Neuronal stem cell (in vitro differentiated cells): ENCODE data around the gene TTLL8.

ENCODE experiments used
- DNase-seq: peaks from one replicate; pipeline ENCODE4 v3.0.0-alpha.2; 2013; ENCODE audit warnings: low spot score
- H2AFZ ChIP-seq: one replicate; pipeline ENCODE4 v1.6.1; 2013; ENCODE audit warnings: mild to moderate bottlenecking, low read length, inconsistent platforms
- H2AK5ac ChIP-seq: 2 replicates; pipeline ENCODE4 v1.6.1; 2013; ENCODE audit warnings: low read depth, mild to moderate bottlenecking, inconsistent platforms, low read length, moderate library complexity, mixed read lengths
- H2BK120ac ChIP-seq: 2 replicates; pipeline ENCODE4 v1.6.1; 2013; ENCODE audit warnings: low read depth, mild to moderate bottlenecking, inconsistent platforms, low read length, moderate library complexity, mixed read lengths
- H2BK12ac ChIP-seq: one replicate; pipeline ENCODE4 v1.6.1; 2013; ENCODE audit warnings: low read length, inconsistent platforms
- H2BK15ac ChIP-seq: 2 replicates; pipeline ENCODE4 v1.6.1; 2013; ENCODE audit warnings: mild to moderate bottlenecking, low read length, inconsistent platforms, mixed read lengths
- H2BK5ac ChIP-seq: one replicate; pipeline ENCODE4 v1.6.1; 2013; ENCODE audit warnings: inconsistent platforms, mild to moderate bottlenecking, low read length, moderate library complexity
- H3K14ac ChIP-seq: one replicate; pipeline ENCODE4 v1.6.1; 2013; ENCODE audit warnings: low read length, inconsistent platforms
- H3K18ac ChIP-seq: 2 replicates; pipeline ENCODE4 v1.6.1; 2013; ENCODE audit warnings: low read length, inconsistent platforms
- H3K23ac ChIP-seq: 2 replicates; pipeline ENCODE4 v1.6.1; 2013; ENCODE audit warnings: low read depth, mild to moderate bottlenecking, mixed read lengths, low read length, inconsistent platforms; ENCODE audit not compliant: poor library complexity
- H3K27ac ChIP-seq: replicated peaks from 3 replicates; pipeline ENCODE4 v1.5.1; 2013; ENCODE audit warnings: low read length, inconsistent platforms
- H3K27me3 ChIP-seq, 3 experiments: 2 replicates each; pipeline ENCODE4 v1.6.1; 2013; ENCODE audit warnings: low read length in 3 of 3, mild to moderate bottlenecking in 2 of 3, inconsistent platforms in 1 of 3, low read depth in 1 of 3, mixed read lengths in 1 of 3, moderate library complexity in 1 of 3; ENCODE audit not compliant: control insufficient read depth in 3 of 3, insufficient read depth in 3 of 3
- H3K36me3 ChIP-seq, 2 donors: replicated peaks in 1 of 2; 2 replicates each; pipeline ENCODE4 v1.6.1; 2013; ENCODE audit warnings: low read length in 2 of 2; ENCODE audit not compliant: control insufficient read depth in 2 of 2, insufficient read depth in 2 of 2
- H3K4ac ChIP-seq: 2 replicates; pipeline ENCODE4 v1.6.1; 2013; ENCODE audit warnings: inconsistent platforms, mild to moderate bottlenecking, low read length, moderate library complexity
- H3K4me1 ChIP-seq, 2 donors: 1 replicate in 1 of 2; 2 replicates in 1 of 2; pipeline ENCODE4 v1.6.1; 2013; ENCODE audit warnings: low read length in 2 of 2, low read depth in 1 of 2; ENCODE audit not compliant: control insufficient read depth in 2 of 2, insufficient read depth in 1 of 2
- H3K4me2 ChIP-seq: one replicate; pipeline ENCODE4 v1.6.1; 2013; ENCODE audit warnings: mild to moderate bottlenecking, low read length, inconsistent platforms; ENCODE audit not compliant: insufficient read depth, poor library complexity, severe bottlenecking
- H3K4me3 ChIP-seq, 2 donors: 2 replicates each; pipeline ENCODE4 v1.5.1; 2013; ENCODE audit warnings: low read length in 2 of 2, mild to moderate bottlenecking in 2 of 2, inconsistent platforms in 1 of 2, moderate library complexity in 1 of 2
- H3K79me1 ChIP-seq: one replicate; pipeline ENCODE4 v1.6.1; 2013; ENCODE audit warnings: low read depth, mild to moderate bottlenecking, inconsistent platforms, low read length, moderate library complexity
- H3K9ac ChIP-seq: one replicate; pipeline ENCODE4 v1.6.1; 2013; ENCODE audit warnings: mild to moderate bottlenecking, low read depth, low read length, inconsistent platforms; ENCODE audit not compliant: poor library complexity
- H3K9me3 ChIP-seq, 2 donors: replicated peaks in 1 of 2; 2 replicates each; pipeline versions ENCODE3 to v1.6.1; 2013; ENCODE audit warnings: low read length in 2 of 2, mild to moderate bottlenecking in 2 of 2, inconsistent platforms in 1 of 2, low read depth in 1 of 2, mixed read lengths in 1 of 2, moderate library complexity in 1 of 2; ENCODE audit not compliant: control insufficient read depth in 2 of 2, insufficient read depth in 1 of 2
- H4K8ac ChIP-seq: one replicate; pipeline ENCODE4 v1.6.1; 2013; ENCODE audit warnings: low read depth, mild to moderate bottlenecking, inconsistent platforms, low read length, moderate library complexity
- H4K91ac ChIP-seq: one replicate; pipeline ENCODE4 v1.6.1; 2013; ENCODE audit warnings: low read length, low read depth, mild to moderate bottlenecking, inconsistent platforms; ENCODE audit not compliant: poor library complexity
- WGBS, 2 donors: extraction: QIAGEN DNeasy Blood & Tissue Kit; methylation state at CpG; one replicate each; pipeline ENCODE4 v1.1.7; 2013; ENCODE audit warnings: missing lambda C conversion rate in 2 of 2, mixed read lengths in 1 of 2; ENCODE audit not compliant: insufficient read length in 2 of 2, insufficient replicate concordance in 1 of 2; ENCODE audit errors: extremely low coverage in 2 of 2; 5-methylcytosine and 5-hydroxymethylcytosine counted together

The TTLL8 gene

GRCh38 chr22:50080077-50080465 lies 22.0 kb upstream of the TTLL8 start:
- Histone ChIP-seq H4K91ac (peak overlapping the region; percentile 14), H2BK5ac (no peak overlapping the region), H3K27me3 (no peaks in the 10 kb centered on the region), H2BK15ac (no peak overlapping the region), H3K4me1 (peaks cover 9 to 13% of the 10 kb centered on the region in 2 donors), H2BK120ac (no peak overlapping the region), H3K79me1 (no peaks in the 10 kb centered on the region), H3K9me3 (no peaks in the 10 kb centered on the region), H2AK5ac (no peak overlapping the region), H3K14ac (no peak overlapping the region), H3K36me3 (no peaks in the 10 kb centered on the region), H3K4ac (no peak overlapping the region), H3K18ac (peak overlapping the region; percentile 53), H3K9ac (no peak overlapping the region), H3K4me3 (no peak overlapping the region), H2AFZ (no peak overlapping the region), H4K8ac (no peak overlapping the region), H3K27ac (no peak overlapping the region), H2BK12ac (no peak overlapping the region), H3K4me2 (no peak overlapping the region), H3K23ac (peak overlapping the region; percentile 29)
- no CpG with 5 or more reads among the region's 13 CpGs for WGBS, 2 donors
- no peak for DNase-seq

- no peak overlapping the region for H3K27ac ChIP-seq
- no peak overlapping the region for H2BK15ac ChIP-seq
- no peak overlapping the region for H4K8ac ChIP-seq
- H2AK5ac ChIP-seq = no peak overlapping the region
- no peak for DNase-seq
- no peaks in the 10 kb centered on the region for H3K27me3 ChIP-seq
- H3K9me3 ChIP-seq = no peaks in the 10 kb centered on the region
- no CpG with 5 or more reads among the region's 9 CpGs for WGBS, 2 donors
- peaks cover 6 to 17% of the 10 kb centered on the region in 2 donors for H3K4me1 ChIP-seq
- H2AFZ ChIP-seq = no peak overlapping the region
- no peaks in the 10 kb centered on the region for H3K36me3 ChIP-seq
- H3K4me3 ChIP-seq = no peak overlapping the region
- H3K9ac ChIP-seq = no peak overlapping the region
- no peak overlapping the region for H2BK5ac ChIP-seq
- H3K14ac ChIP-seq = no peak overlapping the region
- H3K4me2 ChIP-seq = no peak overlapping the region
- no peak overlapping the region for H3K4ac ChIP-seq
- no peak overlapping the region for H2BK12ac ChIP-seq
- no peak overlapping the region for H2BK120ac ChIP-seq
- H3K18ac ChIP-seq = no peak overlapping the region
- H3K23ac ChIP-seq = no peak overlapping the region
- H4K91ac ChIP-seq = no peak overlapping the region
- no peaks in the 10 kb centered on the region for H3K79me1 ChIP-seq
These were observed 20.7 kb upstream of the TTLL8 start for GRCh38 chr22:50078761-50079160.

- Histone ChIP-seq H3K79me1 (no peaks in the 10 kb centered on the region), H2BK5ac (no peak overlapping the region), H3K9ac (no peak overlapping the region), H2BK12ac (no peak overlapping the region), H4K91ac (no peak overlapping the region), H3K27ac (no peak overlapping the region), H3K4me1 (peaks cover 6 to 17% of the 10 kb centered on the region in 2 donors), H3K14ac (no peak overlapping the region), H3K4me3 (no peak overlapping the region), H3K4ac (no peak overlapping the region), H3K9me3 (no peaks in the 10 kb centered on the region), H2BK120ac (no peak overlapping the region), H3K4me2 (no peak overlapping the region), H3K36me3 (no peaks in the 10 kb centered on the region), H2AFZ (no peak overlapping the region), H4K8ac (no peak overlapping the region), H3K27me3 (no peaks in the 10 kb centered on the region), H2BK15ac (no peak overlapping the region), H3K23ac (no peak overlapping the region), H2AK5ac (no peak overlapping the region), H3K18ac (no peak overlapping the region)
- no CpG with 5 or more reads among the region's 13 CpGs for WGBS, 2 donors
- no peak for DNase-seq
These were observed 20.1 kb upstream of the TTLL8 start for GRCh38 chr22:50078246-50078645.

- DNase-seq = no peak
- Histone ChIP-seq H2BK120ac (no peak overlapping the region), H3K14ac (no peak overlapping the region), H3K4me1 (peaks cover 6 to 17% of the 10 kb centered on the region in 2 donors), H4K91ac (no peak overlapping the region), H3K9ac (peak overlapping the region; percentile 50), H2AK5ac (peak overlapping the region; percentile 74), H3K4me2 (no peak overlapping the region), H3K36me3 (no peaks in the 10 kb centered on the region), H3K4me3 (no peak overlapping the region), H3K18ac (peak overlapping the region; percentile 71), H2AFZ (no peak overlapping the region), H2BK5ac (no peak overlapping the region), H3K27ac (no peak overlapping the region), H3K23ac (peak overlapping the region; percentile 51), H3K79me1 (no peaks in the 10 kb centered on the region), H3K9me3 (no peaks in the 10 kb centered on the region), H2BK12ac (no peak overlapping the region), H4K8ac (no peak overlapping the region), H3K4ac (peak overlapping the region; percentile 56), H3K27me3 (no peaks in the 10 kb centered on the region), H2BK15ac (no peak overlapping the region)
- WGBS, 2 donors = no CpG with 5 or more reads among the region's 43 CpGs
These were observed 18.8 kb upstream of the TTLL8 start for GRCh38 chr22:50076646-50077535.
